GM18870 (cell line): ENCODE results near the gene LHX2.

Source experiments
- ATAC-seq: cut with Tn5 transposase; IDR thresholded peaks from one replicate; pipeline ENCODE4 v1.9.1; 2021; ENCODE audit warnings: moderate library complexity; ENCODE audit not compliant: unreplicated experiment

Gene LHX2

GRCh38 chr9:124012368-124013301, 1.1 kb downstream of the LHX2 start:
- ATAC-seq, result no peak

- ATAC-seq, result no peak
These were observed 2.0 kb downstream of the LHX2 start for GRCh38 chr9:124013309-124014210.

DNA sequence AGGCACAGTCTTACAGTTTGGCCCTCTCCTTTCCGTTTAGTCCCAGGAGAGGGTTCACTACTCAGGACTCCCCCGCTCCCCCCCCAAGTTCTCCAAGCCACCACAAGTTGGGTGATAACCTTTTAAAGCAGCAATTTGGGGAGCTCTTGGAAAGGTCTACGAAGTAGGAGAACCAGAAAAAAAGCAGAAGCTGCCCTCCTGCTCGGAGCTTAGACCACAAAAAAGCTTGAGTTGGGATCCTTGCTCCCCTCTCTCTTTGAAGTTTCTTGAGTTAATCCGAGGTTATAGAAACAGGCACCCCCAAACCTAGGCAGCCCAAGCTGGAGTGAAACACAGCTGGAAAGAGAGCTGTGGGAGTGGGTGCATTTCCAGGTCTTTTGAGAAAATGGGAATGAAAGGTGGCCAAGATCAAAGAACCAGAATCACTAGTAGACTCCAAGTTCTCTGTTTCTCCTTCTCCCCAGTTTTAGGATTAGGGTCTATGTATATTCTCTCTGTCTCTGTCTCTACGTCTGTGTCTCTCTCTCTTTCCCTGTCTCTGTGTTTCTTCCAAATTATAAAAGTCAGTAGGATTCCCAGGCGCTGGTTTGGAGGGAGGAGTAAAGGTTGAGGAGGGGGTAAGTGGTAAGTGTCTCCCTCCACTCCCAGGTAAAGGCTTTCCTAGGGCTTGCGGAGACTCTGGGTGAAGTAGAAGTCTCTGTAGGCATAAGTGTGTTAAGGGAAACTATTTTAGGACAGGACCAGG, 2.8 kb downstream of the LHX2 start:
- no peak for ATAC-seq

DNA sequence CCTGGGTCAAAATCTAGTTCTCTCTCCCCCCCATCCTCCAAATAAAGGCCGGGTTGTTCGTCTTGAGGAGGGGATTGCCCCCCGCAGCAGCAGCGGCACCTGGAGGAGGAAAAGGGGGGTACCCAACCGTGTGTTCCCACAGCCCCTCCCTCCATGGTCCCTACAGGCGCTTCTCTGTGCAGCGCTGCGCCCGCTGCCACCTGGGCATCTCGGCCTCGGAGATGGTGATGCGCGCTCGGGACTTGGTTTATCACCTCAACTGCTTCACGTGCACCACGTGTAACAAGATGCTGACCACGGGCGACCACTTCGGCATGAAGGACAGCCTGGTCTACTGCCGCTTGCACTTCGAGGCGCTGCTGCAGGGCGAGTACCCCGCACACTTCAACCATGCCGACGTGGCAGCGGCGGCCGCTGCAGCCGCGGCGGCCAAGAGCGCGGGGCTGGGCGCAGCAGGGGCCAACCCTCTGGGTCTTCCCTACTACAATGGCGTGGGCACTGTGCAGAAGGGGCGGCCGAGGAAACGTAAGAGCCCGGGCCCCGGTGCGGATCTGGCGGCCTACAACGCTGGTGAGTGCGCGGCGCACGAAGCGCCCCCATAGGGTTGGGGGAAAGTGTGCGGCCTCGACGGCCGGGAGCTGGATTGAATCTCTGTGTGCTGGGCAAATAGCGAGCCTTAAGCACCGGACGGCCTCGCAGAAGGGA, 3.5 kb downstream of the LHX2 start:
- ATAC-seq, result no peak

DNA sequence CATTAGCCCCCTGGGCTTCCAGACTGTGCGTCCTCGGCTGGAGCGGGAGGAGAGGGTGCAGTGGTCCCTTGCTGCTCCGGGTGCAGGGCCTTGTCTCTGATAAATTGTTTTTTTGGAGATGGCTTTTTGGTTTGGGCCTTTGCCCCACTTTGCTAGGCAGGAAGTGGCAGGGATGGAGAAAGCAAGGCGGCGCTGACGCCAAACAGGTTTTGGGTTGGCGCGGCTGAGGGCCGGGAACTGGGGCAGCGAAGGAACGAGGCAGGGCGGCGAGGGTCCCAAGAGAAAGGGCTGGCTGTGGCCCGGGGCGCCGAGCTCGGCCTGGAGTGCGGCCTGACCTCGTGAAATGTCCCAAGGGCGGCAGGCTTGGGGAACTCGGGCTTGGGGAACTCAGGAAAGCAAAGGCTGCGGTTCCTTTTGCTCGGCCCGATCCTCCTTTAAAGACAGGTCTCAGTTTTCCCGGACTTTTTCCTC, 4.1 kb downstream of the LHX2 start:
- ATAC-seq, result no peak

- ATAC-seq, result no peak
These were observed 4.8 kb downstream of the LHX2 start for GRCh38 chr9:124016175-124017050.

- no peak for ATAC-seq
These were observed 5.7 kb downstream of the LHX2 start for GRCh38 chr9:124017051-124017928.

- no peak for ATAC-seq
These were observed 6.6 kb downstream of the LHX2 start for GRCh38 chr9:124017929-124018729.

- ATAC-seq, result no peak
These were observed 7.4 kb downstream of the LHX2 start for GRCh38 chr9:124018730-124019697.

DNA sequence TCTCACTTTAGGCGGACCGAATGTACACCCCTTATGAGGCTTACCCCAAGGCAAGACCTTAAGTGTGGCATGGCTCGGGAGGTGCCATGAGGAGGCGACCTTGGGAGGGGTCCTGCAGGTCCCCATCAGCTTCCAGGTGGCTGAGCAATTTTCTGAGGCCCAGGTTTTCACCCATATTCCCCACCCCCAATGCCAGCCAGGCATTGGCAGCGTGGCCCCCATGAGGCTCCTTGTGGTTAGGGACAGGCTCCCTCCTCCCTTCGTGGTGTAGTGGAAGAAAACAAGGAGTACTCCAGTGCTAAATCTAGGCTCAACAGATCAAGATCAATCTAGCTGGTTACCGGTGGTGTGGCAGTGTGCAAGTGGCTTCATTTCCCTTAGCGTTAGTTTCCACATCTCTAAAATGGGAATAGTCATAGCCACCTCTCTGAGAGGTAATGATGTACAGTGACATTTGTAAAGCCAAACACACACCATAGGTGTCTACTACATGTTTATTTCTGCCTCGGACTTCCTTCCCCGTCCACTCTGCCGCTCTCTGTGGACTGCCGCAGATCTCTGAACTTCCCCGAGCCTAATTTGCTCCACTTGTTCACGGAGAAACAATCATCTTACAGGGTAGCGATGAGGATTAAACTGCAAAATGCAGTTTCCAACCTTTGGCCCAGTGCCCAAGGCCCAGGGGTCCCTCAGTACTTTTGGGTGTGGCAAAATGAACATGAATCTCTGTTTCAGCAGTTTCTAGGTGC, 8.4 kb downstream of the LHX2 start:
- no peak for ATAC-seq

DNA sequence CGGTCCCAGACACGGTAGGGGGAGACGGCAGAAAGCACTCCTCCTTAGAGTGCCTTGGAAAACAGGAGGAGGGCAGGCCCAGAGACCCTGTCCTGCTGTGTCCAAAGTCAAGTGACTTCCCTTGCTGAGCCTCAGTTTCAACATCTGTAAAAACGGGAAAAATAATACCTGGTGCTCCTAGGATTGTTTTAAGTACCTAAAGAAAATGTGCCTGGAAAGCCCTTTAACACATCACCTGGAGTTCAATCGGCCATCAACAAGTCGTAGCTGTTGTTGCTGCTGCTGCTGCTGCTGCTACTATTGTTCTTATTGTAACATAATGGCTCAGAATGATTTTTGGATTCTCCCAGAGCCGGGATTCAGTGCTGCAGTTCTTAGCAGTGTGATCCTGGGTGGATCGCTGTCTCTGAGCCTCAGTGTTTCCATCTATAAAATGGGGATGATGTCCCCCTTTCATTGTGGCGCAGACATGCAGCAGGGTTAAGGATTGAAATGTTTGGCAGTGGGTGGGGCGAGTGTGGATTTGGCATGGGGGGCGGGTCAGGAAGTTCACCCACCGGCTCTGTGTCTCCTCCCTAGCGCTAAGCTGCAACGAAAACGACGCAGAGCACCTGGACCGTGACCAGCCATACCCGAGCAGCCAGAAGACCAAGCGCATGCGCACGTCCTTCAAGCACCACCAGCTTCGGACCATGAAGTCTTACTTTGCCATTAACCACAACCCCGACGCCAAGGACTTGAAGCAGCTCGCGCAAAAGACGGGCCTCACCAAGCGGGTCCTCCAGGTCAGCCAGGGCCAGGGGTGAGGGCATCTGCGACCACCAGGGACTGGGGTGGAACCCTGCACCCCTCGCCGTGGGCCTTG, 9.2 kb downstream of the LHX2 start:
- no peak for ATAC-seq

DNA sequence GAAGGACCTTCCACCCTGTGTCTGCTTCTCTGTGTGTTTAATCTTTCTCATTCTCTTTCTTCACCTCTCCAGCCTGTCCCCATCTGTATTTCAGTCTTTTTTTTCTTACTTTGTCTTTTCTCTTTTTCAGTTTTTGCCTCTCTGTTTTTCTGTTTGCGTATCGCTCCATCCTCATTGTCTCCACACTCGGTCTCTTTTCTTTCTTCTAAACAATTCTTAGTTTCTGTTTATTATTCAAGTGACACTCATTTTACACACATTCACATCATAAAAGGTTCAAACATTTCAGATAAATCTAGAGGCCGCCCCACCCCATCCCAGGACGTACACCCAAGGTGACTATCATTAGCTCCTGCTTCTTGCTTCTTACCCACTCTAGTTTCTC, 9.8 kb downstream of the LHX2 start:
- ATAC-seq, result no peak

DNA sequence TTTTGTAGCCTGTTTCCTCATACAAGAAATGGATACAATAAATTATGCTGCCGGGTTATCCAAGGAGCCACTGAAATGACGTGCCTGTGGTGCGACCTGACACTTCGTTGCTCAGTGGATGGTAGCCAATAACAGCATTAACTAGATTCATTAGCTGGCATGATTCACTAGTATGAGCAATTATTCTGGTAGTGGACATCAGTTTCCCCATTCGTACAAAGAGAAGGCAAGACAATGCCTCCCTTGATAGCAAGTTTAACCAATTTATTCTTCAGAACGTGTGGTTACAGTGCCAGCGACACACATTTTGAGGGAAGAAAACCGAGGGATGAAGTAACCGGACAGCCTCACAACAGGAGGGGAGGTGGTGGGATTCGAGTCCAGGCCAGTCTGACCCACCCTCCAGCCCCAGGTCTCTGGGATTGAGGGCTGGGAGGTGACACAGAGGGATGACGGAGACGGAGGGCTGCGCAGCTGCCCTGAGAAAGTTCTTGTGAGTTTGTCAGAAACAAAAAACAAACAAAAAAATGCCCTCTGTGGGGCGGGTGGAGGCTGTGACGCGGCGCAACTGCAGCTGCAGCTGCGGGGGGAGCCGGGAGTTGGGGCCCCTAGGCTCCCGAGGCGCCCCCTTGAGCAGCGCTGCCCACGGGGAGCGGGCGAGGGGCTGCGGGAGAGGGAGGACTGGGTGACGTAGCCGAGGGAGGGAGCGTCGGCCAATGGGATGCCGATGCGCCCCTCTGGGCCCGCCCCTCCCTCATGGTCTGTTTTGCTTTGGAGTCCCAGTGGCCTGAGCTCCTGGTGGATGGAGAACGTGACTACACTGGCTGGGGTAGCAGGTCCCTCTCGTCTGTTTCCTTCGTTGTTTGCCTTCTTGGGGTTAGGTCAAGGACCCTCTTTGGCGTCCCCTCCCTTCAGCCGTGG, 10.9 kb downstream of the LHX2 start:
- ATAC-seq, result no peak

DNA sequence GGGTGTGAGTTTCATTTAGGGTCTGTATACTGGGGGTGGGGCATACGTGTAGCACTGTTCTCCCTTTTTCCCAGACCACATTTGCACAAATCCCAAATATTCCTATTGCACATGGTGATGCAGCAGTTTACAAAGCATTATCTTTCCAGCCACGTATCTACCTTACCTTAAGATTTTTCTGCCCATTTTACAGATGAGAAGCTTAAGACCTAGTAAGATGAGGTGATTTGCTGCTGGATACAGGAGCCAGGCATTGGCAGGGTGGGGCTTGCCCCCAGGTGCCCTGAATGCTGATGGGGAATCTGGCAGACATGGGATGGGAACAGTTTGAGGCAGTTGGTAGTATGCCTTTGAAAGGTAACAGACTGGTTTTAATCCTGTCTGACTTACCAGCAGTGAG, 12.5 kb downstream of the LHX2 start:
- no peak for ATAC-seq
